ENCODE data around the gene FAM13A.

The FAM13A gene

GRCh38 chr4:88982757-88983156 is 74.2 kb downstream of the FAM13A start:
- TF ChIP-seq MAX (IDR thresholded peaks at IDR 0.05) (no peak), EGR1 (IDR thresholded peaks at IDR 0.05) (no peak), ZBTB7A (IDR thresholded peaks at IDR 0.05; ENCODE audit: low read depth) (no peak), YY1 (IDR thresholded peaks at IDR 0.05; ENCODE audit: low read depth) (no peak), CREB1 (IDR thresholded peaks at IDR 0.05; ENCODE audit: low read depth) (no peak), FOXM1 (IDR thresholded peaks at IDR 0.05; ENCODE audit: borderline replicate concordance, low read depth) (no peak), TEAD4 (IDR thresholded peaks at IDR 0.05) (no peak), EP300 (IDR thresholded peaks at IDR 0.05; ENCODE audit: borderline replicate concordance) (no peak), USF1 (IDR thresholded peaks at IDR 0.05) (no peak), TAF1 (IDR thresholded peaks at IDR 0.05; ENCODE audit: low read depth) (no peak), RAD21 (IDR thresholded peaks at IDR 0.05; ENCODE audit: low read depth) (no peak), REST (IDR thresholded peaks at IDR 0.05; ENCODE audit: low read depth) (no peak), TCF12 (IDR thresholded peaks at IDR 0.05; ENCODE audit: low read depth) (no peak), NFIC (IDR thresholded peaks at IDR 0.05) (no peak), CEBPB (IDR thresholded peaks at IDR 0.05) (no peak)

GRCh38 chr4:88981993-88982392 is 75.0 kb downstream of the FAM13A start:
- TF ChIP-seq FOXM1 (IDR thresholded peaks at IDR 0.05; ENCODE audit: borderline replicate concordance, low read depth) (no peak), NFIC (IDR thresholded peaks at IDR 0.05) (no peak), REST (IDR thresholded peaks at IDR 0.05; ENCODE audit: low read depth) (no peak), CEBPB (IDR thresholded peaks at IDR 0.05) (no peak), USF1 (IDR thresholded peaks at IDR 0.05) (no peak)

GRCh38 chr4:88981556-88981955 is 75.4 kb downstream of the FAM13A start:
- TF ChIP-seq EP300 (IDR thresholded peaks at IDR 0.05; ENCODE audit: borderline replicate concordance) (no peak), TEAD4 (IDR thresholded peaks at IDR 0.05) (no peak), ZBTB7A (IDR thresholded peaks at IDR 0.05; ENCODE audit: low read depth) (no peak), CREB1 (IDR thresholded peaks at IDR 0.05; ENCODE audit: low read depth) (no peak), CEBPB (IDR thresholded peaks at IDR 0.05) (no peak), USF1 (IDR thresholded peaks at IDR 0.05) (no peak), NFIC (IDR thresholded peaks at IDR 0.05) (no peak), YY1 (IDR thresholded peaks at IDR 0.05; ENCODE audit: low read depth) (no peak), TAF1 (IDR thresholded peaks at IDR 0.05; ENCODE audit: low read depth) (no peak), REST (IDR thresholded peaks at IDR 0.05; ENCODE audit: low read depth) (no peak), FOXM1 (IDR thresholded peaks at IDR 0.05; ENCODE audit: borderline replicate concordance, low read depth) (no peak), TCF12 (IDR thresholded peaks at IDR 0.05; ENCODE audit: low read depth) (no peak), EGR1 (IDR thresholded peaks at IDR 0.05) (no peak)

DNA sequence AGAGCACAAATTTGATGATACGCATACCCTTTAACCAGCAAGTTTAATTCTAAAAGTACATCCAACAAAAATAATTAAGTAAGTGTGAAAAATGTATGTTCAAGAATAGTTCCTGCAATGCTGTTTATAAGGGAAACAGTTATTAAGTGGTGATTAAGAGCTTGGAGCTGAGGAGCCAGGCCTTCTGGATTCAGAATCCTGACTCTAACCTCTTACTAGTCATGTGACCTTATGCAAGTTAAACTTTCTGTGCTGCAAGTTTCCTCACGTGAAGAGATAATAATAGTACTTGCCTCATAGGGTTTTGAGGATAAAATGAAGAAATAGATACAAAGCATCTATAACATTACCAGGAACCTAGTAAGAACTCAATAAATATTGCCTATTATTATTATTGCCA is 77.7 kb downstream of the FAM13A start:
- TF ChIP-seq EGR1 (IDR thresholded peaks at IDR 0.05) (no peak), MAX (IDR thresholded peaks at IDR 0.05) (no peak), CEBPB (IDR thresholded peaks at IDR 0.05) (no peak), NFIC (IDR thresholded peaks at IDR 0.05) (no peak), FOXM1 (IDR thresholded peaks at IDR 0.05; ENCODE audit: borderline replicate concordance, low read depth) (no peak), ZBTB7A (IDR thresholded peaks at IDR 0.05; ENCODE audit: low read depth) (no peak), YY1 (IDR thresholded peaks at IDR 0.05; ENCODE audit: low read depth) (no peak), EP300 (IDR thresholded peaks at IDR 0.05; ENCODE audit: borderline replicate concordance) (no peak), TAF1 (IDR thresholded peaks at IDR 0.05; ENCODE audit: low read depth) (no peak), USF1 (IDR thresholded peaks at IDR 0.05) (no peak), CREB1 (IDR thresholded peaks at IDR 0.05; ENCODE audit: low read depth) (no peak), RAD21 (IDR thresholded peaks at IDR 0.05; ENCODE audit: low read depth) (no peak), REST (IDR thresholded peaks at IDR 0.05; ENCODE audit: low read depth) (no peak), TEAD4 (IDR thresholded peaks at IDR 0.05) (no peak)
